Fibroblast of upper back skin (primary cell): ENCODE measurements around the gene ZNF697.
"Not testable (repeated sequence)": the region's sequence is repeated elsewhere in the genome, so short reads cannot be mapped to it uniquely, and the experiment has no call there.

ENCODE experiments used
- DNase-seq: peaks from one replicate; pipeline ENCODE4 v3.0.0-alpha.2; 2013

Gene ZNF697

DNA sequence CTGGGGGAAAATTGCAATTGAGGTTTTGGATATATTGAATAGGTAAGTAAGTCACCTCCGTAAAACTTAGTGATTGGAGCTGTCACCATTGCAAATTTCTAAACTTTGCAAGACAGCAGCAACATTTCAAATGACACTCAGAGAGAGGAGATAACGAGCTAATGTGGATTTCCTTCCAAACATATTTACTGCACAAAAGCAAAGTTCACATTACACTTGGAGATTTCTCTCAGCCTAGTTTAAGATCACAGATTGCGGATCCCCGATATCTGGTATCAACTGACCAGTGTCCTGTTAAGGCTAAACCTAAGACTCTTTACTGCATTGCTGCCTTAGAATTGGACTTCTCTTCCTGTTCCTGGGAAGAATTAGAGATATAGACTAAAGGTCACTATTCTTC, 47.5 kb downstream of the ZNF697 start:
- no peak for DNase-seq

DNA sequence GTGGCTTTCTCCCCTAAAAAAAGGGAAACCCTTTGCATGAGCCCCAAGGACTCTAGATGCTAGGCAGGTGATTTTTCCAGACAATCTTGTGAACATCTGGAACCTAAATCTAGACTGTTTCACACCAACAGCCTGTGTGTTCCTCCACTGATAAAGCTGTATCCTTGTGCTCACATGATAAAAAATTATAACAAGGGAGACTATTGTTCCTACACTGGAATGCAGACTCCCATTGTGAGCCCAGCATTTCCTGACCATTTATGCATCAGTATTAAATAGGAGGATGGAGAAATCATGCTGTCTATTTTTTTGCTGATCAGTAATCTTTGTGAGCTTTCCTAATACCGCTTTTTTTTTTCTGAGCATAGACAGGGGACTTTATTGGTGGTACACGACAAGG, 52.5 kb downstream of the ZNF697 start:
- DNase-seq = no peak

DNA sequence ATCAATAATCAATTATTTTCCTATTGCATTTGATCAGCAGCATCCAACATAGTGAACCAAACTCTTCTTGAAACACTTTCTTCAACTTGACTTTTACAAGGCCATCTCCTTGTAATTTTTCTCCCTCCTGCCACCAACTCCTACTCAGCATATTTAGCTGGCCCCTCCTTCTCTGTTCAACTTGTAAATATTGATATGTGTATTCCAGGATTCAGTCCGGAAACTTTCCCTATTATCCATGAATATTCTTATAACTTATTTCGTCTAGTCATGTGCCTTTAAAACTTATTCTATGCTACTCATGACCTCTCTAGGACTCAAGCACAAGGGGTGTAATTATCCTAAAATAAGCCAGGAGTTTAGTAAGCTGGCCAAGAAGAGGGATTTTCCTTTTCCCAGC, 52.9 kb downstream of the ZNF697 start:
- DNase-seq = no peak

DNA sequence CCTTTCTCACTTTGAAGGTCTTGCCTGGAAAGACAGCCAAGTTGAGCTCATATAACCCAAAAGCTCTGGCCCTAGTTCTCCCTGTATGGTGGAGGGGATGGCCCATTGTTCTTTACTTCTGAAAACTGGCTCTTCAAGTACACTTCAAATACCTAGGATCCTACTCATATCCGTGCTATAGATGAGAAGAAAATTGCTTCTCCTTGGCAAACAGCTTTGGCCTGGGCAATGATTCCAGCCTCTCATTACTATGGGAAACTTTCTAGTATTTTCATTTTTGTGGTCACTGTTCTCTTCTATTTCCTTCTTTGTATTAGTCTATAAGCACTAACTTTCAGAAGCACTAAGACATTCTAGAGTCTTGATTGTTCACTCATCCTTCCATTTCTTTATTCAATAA, 53.7 kb downstream of the ZNF697 start:
- DNase-seq = peak; percentile 67

DNA sequence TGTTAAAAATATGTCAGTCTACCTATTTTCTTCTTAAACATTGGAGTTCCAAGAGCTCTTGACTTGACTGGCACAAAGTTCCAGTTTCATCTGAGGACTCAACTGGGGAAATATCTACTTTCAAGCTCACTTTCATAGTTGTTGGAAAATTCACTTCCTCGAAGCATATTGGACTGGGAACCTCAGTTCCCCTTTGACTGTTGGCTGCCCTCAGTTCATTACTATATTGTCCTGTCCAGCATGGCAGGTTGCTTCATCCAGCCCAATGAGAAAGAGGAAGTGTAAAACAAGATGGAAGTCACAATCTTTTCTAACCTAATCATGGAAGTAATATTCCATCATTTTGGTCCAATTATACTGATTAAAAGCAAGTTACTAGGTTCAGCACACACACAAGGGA, 54.3 kb downstream of the ZNF697 start:
- DNase-seq = no peak

DNA sequence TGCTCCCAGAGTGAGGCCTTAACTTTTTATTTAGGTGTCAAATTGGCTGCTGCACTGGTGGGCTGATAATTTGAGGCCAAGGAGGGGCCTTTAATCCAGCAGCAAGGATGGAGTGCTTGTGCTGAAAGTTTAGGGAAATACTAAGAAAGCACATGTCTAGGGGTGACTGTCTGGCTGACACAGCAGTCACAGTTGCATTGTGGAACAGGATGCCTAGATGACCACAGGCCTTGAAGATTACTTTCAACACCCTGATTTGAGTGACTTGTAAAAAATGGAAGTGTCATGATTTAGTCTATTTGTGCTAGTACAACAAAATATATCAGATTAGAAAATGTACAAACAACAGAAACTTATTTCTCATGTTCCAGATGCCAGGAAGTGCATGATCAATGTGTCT, 57.7 kb downstream of the ZNF697 start:
- DNase-seq = no peak

DNA sequence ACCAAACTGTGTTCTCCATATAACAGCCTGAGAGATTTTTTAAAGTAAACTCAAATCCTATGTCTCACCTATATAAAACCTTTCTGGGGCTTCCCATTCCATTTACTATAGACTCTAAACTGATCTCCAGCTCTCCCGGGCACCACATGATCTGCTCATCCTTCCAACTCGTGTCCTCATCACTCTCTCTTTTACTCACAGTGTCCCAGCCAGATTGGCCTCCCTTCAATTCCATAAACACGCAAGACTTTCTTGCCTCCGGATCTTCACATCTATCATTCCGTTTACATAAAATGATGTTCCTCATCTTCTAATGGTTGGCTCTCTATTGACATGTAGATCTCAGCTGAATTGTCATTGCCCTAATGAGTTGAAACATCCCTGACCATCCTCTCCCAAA, 59.4 kb downstream of the ZNF697 start:
- no peak for DNase-seq

DNA sequence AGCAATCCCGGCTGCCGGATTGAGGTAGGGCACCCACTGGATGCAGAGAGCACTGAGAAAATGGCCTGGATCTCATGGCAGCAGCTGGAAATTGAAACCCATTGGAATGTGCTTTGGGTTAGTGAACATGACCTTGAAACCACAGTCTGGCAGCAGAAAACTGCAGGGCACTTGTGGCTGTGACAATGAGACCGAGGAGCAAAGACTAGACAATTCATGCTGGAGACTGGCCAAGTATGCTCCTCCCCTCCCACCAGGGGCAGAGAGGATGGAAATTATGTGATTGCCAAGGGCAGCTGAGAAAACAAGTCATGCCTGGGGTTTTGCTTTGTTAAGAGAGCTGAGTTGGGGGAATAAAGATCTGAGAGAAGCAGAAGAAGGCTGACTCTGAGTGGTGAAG, 60.7 kb downstream of the ZNF697 start:
- DNase-seq = peak; percentile 34

DNA sequence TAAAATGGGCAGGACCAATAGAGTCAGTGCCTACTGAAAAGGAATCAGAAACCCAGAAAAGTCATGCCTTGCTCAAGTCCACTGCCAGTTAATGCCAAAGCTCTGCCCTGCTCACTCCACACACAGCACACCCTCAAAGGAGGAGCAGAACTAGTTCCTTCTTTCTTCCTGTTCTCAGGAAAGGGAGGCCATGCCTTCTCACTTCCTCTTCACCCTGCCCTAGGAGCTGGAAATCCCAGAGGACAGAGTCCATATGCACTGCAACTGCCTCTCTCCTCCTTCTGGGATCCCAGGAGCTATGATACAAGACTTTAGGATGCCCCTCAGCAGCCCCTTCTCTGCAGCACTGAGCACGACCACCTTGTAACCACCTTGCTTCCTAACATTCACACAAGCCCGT, 62.3 kb downstream of the ZNF697 start:
- DNase-seq = not testable (repeated sequence)

DNA sequence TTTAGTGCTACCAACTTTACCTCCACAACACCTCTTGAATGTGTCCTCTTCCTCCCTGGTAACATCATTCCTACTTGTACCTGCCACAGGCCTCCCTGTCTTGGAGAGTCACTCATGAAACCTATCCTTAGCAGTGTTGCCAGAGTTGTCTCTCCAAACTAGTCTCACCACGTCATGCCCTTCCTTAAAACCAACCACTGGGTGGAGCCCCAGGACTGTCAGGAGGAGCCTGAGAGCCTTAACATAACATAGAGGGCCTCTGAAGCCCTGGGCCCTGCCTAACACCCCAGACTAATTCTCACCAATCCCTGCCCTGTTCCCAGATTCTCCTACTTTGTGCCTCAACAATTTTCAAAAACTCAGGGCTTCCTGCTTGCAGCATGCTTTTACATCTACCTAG, 65.3 kb downstream of the ZNF697 start:
- DNase-seq = peak; percentile 58

DNA sequence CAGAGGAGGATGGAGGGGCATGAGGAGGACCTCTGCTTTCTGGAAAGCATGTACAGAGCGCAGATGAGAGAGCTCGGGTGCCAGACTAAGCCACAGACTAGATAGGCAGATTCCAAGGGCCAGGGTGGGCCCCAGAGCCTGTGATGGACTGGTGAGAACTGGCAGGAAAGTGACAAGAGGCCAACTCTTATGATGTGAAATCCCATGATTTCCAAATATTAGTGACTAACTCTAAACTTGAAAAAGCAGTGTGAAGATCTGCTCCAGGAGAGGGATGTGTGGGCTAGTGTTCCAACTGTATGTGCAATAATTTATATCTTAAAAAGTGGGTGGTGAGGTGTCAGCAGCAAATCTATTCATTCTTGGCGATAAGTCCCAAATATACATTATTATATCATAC, 67.0 kb downstream of the ZNF697 start:
- DNase-seq = not testable (repeated sequence)

DNA sequence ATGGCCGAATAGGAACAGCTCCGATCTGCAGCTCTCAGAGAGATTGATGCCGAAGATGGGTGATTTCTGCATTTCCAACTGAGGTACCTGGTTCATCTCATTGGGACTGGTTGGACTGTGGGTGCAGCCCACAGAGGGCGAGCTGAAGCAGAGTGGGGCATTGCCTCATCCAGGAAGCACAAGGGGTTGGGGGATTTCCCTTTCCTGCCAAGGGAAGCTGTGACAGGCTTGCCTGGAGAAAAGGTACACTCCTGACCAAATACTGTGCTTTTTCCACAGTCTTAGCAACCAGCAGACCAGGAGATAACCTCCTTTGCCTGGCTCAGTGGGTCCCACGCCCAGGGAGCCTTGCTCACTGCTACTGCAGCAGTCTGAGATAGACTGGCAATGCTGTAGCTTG, 74.2 kb downstream of the ZNF697 start:
- no peak for DNase-seq

DNA sequence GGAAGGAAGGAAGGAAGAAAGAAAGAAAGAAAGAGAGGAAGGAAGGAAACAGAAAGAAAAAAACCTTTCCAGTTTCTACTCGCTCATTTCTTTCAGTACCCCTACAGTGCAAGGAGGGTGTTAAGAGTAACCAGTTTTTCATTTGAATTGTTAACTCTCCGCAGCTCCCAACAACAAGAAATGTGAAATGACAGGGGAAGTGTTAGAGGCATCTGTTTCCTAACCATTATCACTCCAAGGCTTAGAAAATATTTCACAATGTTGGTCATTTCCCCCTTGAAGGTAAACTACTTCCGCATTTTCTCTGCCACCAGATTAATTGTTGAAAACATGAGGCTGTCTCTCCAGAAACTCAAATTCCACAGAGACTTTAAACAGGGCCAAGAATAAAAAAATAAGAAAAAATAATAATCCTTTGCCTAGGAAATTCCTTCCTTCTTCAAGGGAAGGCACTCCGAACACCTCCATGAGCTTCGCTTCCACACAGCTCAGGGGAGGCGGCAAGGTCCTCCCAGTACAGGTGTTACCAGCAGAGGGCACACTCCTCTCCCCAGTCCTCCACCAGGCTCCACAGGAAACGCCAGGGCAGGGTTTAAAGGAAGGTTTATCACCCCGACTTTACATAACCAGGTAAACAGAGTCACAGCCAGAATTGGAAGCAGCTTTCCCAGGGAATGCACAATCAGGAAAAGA, 78.0 kb downstream of the ZNF697 start:
- DNase-seq = not testable (repeated sequence)
